IMR-90 (cell line): ENCODE results near the gene HCK. TPM values are rescaled to one million over a fixed set of nuclear protein-coding genes. Genes with fewer than 3 reads are reported as not detected.
A peak's percentile ranks its signal among the peaks of the same experiment; 100 is the strongest.

ENCODE experiments used
- ATAC-seq: fragments of 200-7000 bp; cut with Tn5 transposase; 2 replicates; pipeline ENCODE4 v1.9.1; 2020; ENCODE audit warnings: low read depth, mild to moderate bottlenecking, moderate library complexity
- BruUV-seq: library from RNA; stranded (reverse); fragments of 400-500 nt; replicated peaks from 2 replicates; lab custom pipeline; 2021; lab: Mats Ljungman, UMichigan
- CTCF ChIA-PET: fragments of 300-600 bp; formaldehyde crosslinking; extraction: SDS; loops from one replicate; lab custom pipeline; 2021; ENCODE audit warnings: antibody characterized with exemption; lab: Yijun Ruan, JAX
- POLR2A ChIA-PET: fragments of 300-600 bp; sonication (Branson Sonifier 250); formaldehyde crosslinking; loops from one replicate; lab custom pipeline; 2022; ENCODE audit warnings: antibody characterized with exemption; ENCODE audit not compliant: unreplicated experiment; lab: Charles Lee
- DNase-seq: peaks from one replicate; pipeline ENCODE4 v3.0.0; 2013
- H2AFZ ChIP-seq: replicated peaks from 2 replicates; pipeline ENCODE3; 2013; ENCODE audit warnings: low read length, mild to moderate bottlenecking; ENCODE audit not compliant: poor library complexity
- H2AK5ac ChIP-seq: 2 replicates; pipeline ENCODE4 v1.6.1; 2013; ENCODE audit warnings: low read depth, low read length, inconsistent platforms
- H2AK9ac ChIP-seq: replicated peaks from 2 replicates; pipeline ENCODE3; 2013; ENCODE audit warnings: mild to moderate bottlenecking, low read depth, low read length, moderate library complexity; ENCODE audit not compliant: poor library complexity
- H2BK120ac ChIP-seq: 2 replicates; pipeline ENCODE4 v1.6.1; 2013; ENCODE audit warnings: low read depth, low read length, inconsistent platforms
- H2BK15ac ChIP-seq: 3 replicates; pipeline ENCODE4 v1.6.1; 2013; ENCODE audit warnings: low read depth, low read length, inconsistent platforms
- H2BK20ac ChIP-seq: 2 replicates; pipeline ENCODE4 v1.6.1; 2013; ENCODE audit warnings: low read depth, mild to moderate bottlenecking, inconsistent platforms, low read length, moderate library complexity
- H2BK5ac ChIP-seq: 2 replicates; pipeline ENCODE4 v1.6.1; 2013; ENCODE audit warnings: mild to moderate bottlenecking, low read depth, low read length, inconsistent platforms; ENCODE audit not compliant: poor library complexity, severe bottlenecking
- H3K14ac ChIP-seq: replicated peaks from 2 replicates; pipeline ENCODE4 v1.6.1; 2013; ENCODE audit warnings: low read depth, low read length, inconsistent platforms
- H3K18ac ChIP-seq: 2 replicates; pipeline ENCODE4 v1.6.1; 2013; ENCODE audit warnings: low read depth, low read length, control low read depth
- H3K23ac ChIP-seq: 2 replicates; pipeline ENCODE4 v1.6.1; 2013; ENCODE audit warnings: low read depth, low read length, inconsistent platforms
- H3K27ac ChIP-seq: 2 replicates; pipeline ENCODE4 v1.5.1; 2013; ENCODE audit warnings: mild to moderate bottlenecking, control low read depth, low read length; ENCODE audit not compliant: insufficient read depth
- H3K27me3 ChIP-seq: 2 replicates; pipeline ENCODE4 v1.6.1; 2013; ENCODE audit warnings: low read length; ENCODE audit not compliant: control insufficient read depth, insufficient read depth
- H3K36me3 ChIP-seq: 2 replicates; pipeline ENCODE4 v1.6.1; 2013; ENCODE audit warnings: low read length, mixed read lengths; ENCODE audit not compliant: control insufficient read depth, insufficient read depth
- H3K4ac ChIP-seq: 2 replicates; pipeline ENCODE4 v1.6.1; 2013; ENCODE audit warnings: low read depth, low read length, inconsistent platforms
- H3K4me1 ChIP-seq: 2 replicates; pipeline ENCODE4 v1.6.1; 2013; ENCODE audit warnings: low read length, mixed read lengths; ENCODE audit not compliant: control insufficient read depth, insufficient read depth
- H3K4me2 ChIP-seq: 2 replicates; pipeline ENCODE4 v1.6.1; 2013; ENCODE audit warnings: low read depth, mild to moderate bottlenecking, control low read depth, low read length, moderate library complexity
- H3K4me3 ChIP-seq: 2 replicates; pipeline ENCODE4 v1.5.1; 2013; ENCODE audit warnings: low read depth, mild to moderate bottlenecking, control low read depth, low read length, moderate library complexity; ENCODE audit not compliant: insufficient read depth
- H3K56ac ChIP-seq: 2 replicates; pipeline ENCODE4 v1.6.1; 2013; ENCODE audit warnings: low read length, inconsistent platforms; ENCODE audit not compliant: insufficient read depth; ENCODE audit errors: extremely low read depth
- H3K79me1 ChIP-seq, 2 experiments: 2 replicates each; pipeline ENCODE4 v1.6.1; 2013; ENCODE audit warnings: low read length in 2 of 2, inconsistent platforms in 1 of 2, low read depth in 1 of 2
- H3K9ac ChIP-seq: 2 replicates; pipeline ENCODE4 v1.6.1; 2013; ENCODE audit warnings: low read depth, low read length, control low read depth
- H3K9me1 ChIP-seq: 2 replicates; pipeline ENCODE4 v1.6.1; 2013; ENCODE audit warnings: low read length, inconsistent platforms; ENCODE audit not compliant: insufficient read depth
- H3K9me3 ChIP-seq: 2 replicates; pipeline ENCODE4 v1.6.1; 2013; ENCODE audit warnings: low read length; ENCODE audit not compliant: control insufficient read depth, insufficient read depth
- H4K20me1 ChIP-seq: 2 replicates; pipeline ENCODE4 v1.6.1; 2013; ENCODE audit warnings: low read length, inconsistent platforms; ENCODE audit not compliant: insufficient read depth
- H4K5ac ChIP-seq: 2 replicates; pipeline ENCODE4 v1.6.1; 2013; ENCODE audit warnings: mild to moderate bottlenecking, low read depth, low read length, control low read depth
- H4K8ac ChIP-seq, 2 experiments: 2 replicates each; pipeline ENCODE4 v1.6.1; 2013; ENCODE audit warnings: low read depth in 2 of 2, low read length in 2 of 2, control low read depth in 1 of 2, inconsistent platforms in 1 of 2
- H4K91ac ChIP-seq: 2 replicates; pipeline ENCODE4 v1.6.1; 2013; ENCODE audit warnings: low read depth, low read length, inconsistent platforms; ENCODE audit not compliant: insufficient read depth
- BHLHE40 ChIP-seq: fragments of 150-350 bp; IDR thresholded peaks from 2 replicates; pipeline ENCODE4 v1.6.1; 2016; ENCODE audit warnings: mild to moderate bottlenecking, low read depth, low read length
- CEBPB ChIP-seq: IDR thresholded peaks from 2 replicates; pipeline ENCODE4 v1.6.1; 2012; ENCODE audit warnings: low read depth, low read length, improper control_type of control experiment
- CHD1 ChIP-seq: IDR thresholded peaks from 2 replicates; pipeline ENCODE4 v1.6.1; 2012; ENCODE audit warnings: low read depth, low read length, improper control_type of control experiment
- FOS ChIP-seq: fragments of 150-350 bp; IDR thresholded peaks from 2 replicates; pipeline ENCODE4 v1.6.1; 2016; ENCODE audit warnings: low read depth, low read length
- MAFK ChIP-seq: IDR thresholded peaks from 2 replicates; pipeline ENCODE4 v1.6.1; 2012; ENCODE audit warnings: low read depth, low read length, improper control_type of control experiment
- MAZ ChIP-seq: IDR thresholded peaks from 2 replicates; pipeline ENCODE4 v1.6.1; 2012; ENCODE audit warnings: low read depth, mild to moderate bottlenecking, low read length, improper control_type of control experiment, moderate library complexity, borderline replicate concordance
- MXI1 ChIP-seq: IDR thresholded peaks from 2 replicates; pipeline ENCODE4 v1.6.1; 2012; ENCODE audit warnings: low read depth, mild to moderate bottlenecking, low read length, moderate library complexity, borderline replicate concordance
- NFE2L2 ChIP-seq: fragments of 150-350 bp; IDR thresholded peaks from 2 replicates; pipeline ENCODE4 v1.6.1; 2016; ENCODE audit warnings: low read depth, mild to moderate bottlenecking, low read length
- POLR2A ChIP-seq: IDR thresholded peaks from 2 replicates; pipeline ENCODE4 v1.6.1; 2012; ENCODE audit warnings: mild to moderate bottlenecking, low read depth, low read length
- RAD21 ChIP-seq: IDR thresholded peaks from 2 replicates; pipeline ENCODE4 v1.6.1; 2012; ENCODE audit warnings: low read length, improper control_type of control experiment
- RCOR1 ChIP-seq: IDR thresholded peaks from 2 replicates; pipeline ENCODE4 v1.6.1; 2012; ENCODE audit warnings: mild to moderate bottlenecking, low read length, improper control_type of control experiment; ENCODE audit not compliant: insufficient replicate concordance
- SMC3 ChIP-seq: fragments of 150-350 bp; IDR thresholded peaks from 2 replicates; pipeline ENCODE4 v1.6.1; 2016; ENCODE audit warnings: low read depth, mild to moderate bottlenecking, antibody characterized with exemption, low read length, moderate library complexity
- WGBS, 2 experiments: methylation state at CpG; one replicate each; pipeline versions ENCODE4 v1.1.5 to v1.1.7; 2013; ENCODE audit warnings: missing lambda C conversion rate in 2 of 2; ENCODE audit not compliant: insufficient read length in 1 of 2; ENCODE audit errors: extremely low coverage in 2 of 2; 5-methylcytosine and 5-hydroxymethylcytosine counted together
- dilution Hi-C: fragments of 300-500 bp; cut with HindIII; formaldehyde crosslinking; loops from one replicate; pipeline ENCODE4 v1.14.3; 2018; ENCODE audit warnings: low sequenced_read_pairs; ENCODE audit not compliant: unreplicated experiment
- in situ Hi-C: fragments of 300-500 bp; cut with MboI; formaldehyde crosslinking; loops from 3 replicates; pipeline ENCODE4 v1.14.3; 2019; ENCODE audit warnings: low sequenced_read_pairs, inconsistent platforms, mixed read lengths
- intact Hi-C: fragments of 100-400 bp; cut with micrococcal nuclease; formaldehyde crosslinking; loops from 2 replicates; pipeline ENCODE4 v1.10.0; 2022
- polyA plus RNA-seq, 3 experiments: library from polyadenylated mRNA; depleted of rRNA; stranded (reverse); fragments of >200 nt; gene quantifications; 2 replicates each; pipeline ENCODE4 v1.2.3, GENCODE V29; 2012; ENCODE audit warnings: low replicate concordance in 1 of 3
- total RNA-seq: library from RNA; depleted of rRNA; stranded (reverse); fragments of >200 nt; gene quantifications from 2 replicates; pipeline ENCODE4 v1.2.3, GENCODE V29; 2012
- TF ChIP-seq, protein P1 (sequence below): conservative IDR thresholded peaks from 2 replicates; pipeline ENCODE4 v1.5.1; 2012; ENCODE audit warnings: mild to moderate bottlenecking, low read depth, low read length, improper control_type of control experiment
- TF ChIP-seq, protein P2 (sequence below): fragments of 150-350 bp; IDR thresholded peaks from 2 replicates; pipeline ENCODE4 v1.6.1; 2017; ENCODE audit warnings: mild to moderate bottlenecking, antibody characterized with exemption, low read length, low read depth
- TF ChIP-seq, protein P3 (sequence below): fragments of 150-350 bp; IDR thresholded peaks from 2 replicates; pipeline ENCODE4 v1.6.1; 2016; ENCODE audit warnings: low read depth, mild to moderate bottlenecking, low read length, moderate library complexity, borderline replicate concordance

HCK gene
- total and polyA plus RNA-seq, 2 of the 4 experiments (the other 2 are of a cell fraction) = not detected

DNA sequence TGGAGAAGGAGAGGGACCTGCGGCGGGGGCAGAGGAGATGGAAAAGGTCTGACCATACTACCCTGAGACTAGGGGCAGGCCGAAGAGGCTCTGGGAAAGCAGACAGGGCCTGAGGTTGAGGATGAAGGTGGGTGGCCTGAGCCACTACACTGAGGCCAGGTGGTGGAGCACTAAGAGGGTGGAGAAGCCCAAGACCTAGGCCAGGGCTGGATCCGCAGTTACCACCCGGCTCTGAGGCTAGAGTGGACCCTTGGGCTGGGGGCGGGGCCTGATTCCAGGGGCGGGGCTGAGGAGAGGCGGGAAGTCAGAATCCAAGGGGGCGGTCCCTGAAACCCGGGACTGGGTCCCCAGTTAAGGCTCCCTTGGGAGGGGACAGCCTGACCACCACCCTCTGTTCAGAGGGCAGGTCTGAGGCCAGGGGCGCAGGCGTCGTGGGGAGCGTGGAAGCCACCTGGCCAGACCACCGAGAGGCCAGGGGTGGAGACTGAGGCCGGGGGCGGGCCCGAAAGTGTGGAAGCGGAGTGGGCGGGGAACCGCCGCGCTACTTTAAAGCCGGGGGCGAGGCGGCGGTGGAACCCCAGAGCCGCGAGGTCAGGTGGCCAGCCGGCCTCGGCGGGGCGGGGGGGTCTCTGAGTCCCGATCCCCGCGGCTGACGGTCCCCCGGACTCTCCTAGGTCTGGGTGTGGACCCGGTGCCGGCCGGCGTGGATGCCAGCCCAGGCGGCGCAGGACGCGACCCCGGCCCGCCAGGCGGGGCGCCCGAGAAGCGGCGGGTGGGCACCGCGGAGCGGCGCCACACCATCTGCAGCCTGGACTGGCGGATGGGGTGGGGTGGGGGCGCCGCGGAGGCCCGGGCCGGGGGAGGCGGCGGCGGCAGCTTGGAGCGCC is 33.5 kb upstream of the HCK start:
- Histone ChIP-seq H3K79me1 (no peaks in the 10 kb centered on the region), H3K23ac (no peak overlapping the region), H3K27ac (no peak overlapping the region), H3K4me2 (no peak overlapping the region), H2AK9ac (no peak overlapping the region), H2BK20ac (no peak overlapping the region), H3K27me3 (peaks cover 65% of the 10 kb centered on the region), H3K56ac (no peak overlapping the region), H3K4me1 (no peaks in the 10 kb centered on the region), H3K4me3 (no peak overlapping the region), H3K36me3 (no peaks in the 10 kb centered on the region), H3K9me3 (peaks cover 2% of the 10 kb centered on the region; the same call in 1 of the 2 replicates), H3K9me1 (no peaks in the 10 kb centered on the region), H2BK120ac (no peak overlapping the region), H2BK5ac (no peak overlapping the region), H2AK5ac (no peak overlapping the region), H4K91ac (no peak overlapping the region), H2BK15ac (no peak overlapping the region), H4K20me1 (no peaks in the 10 kb centered on the region), H4K8ac (no peak overlapping the region), H3K18ac (no peak overlapping the region), H3K14ac (no peak overlapping the region), H4K5ac (no peak overlapping the region), H2AFZ (peak overlapping the region; percentile 86), H3K9ac (no peak overlapping the region), H3K4ac (no peak overlapping the region)
- in situ Hi-C loops (no loop called here), dilution Hi-C loops (no loop called here), intact Hi-C loops (no loop called here)
- ChIA-PET POLR2A (no interaction called here), CTCF (no interaction called here)
- DNase-seq = no peak
- peak; percentile 40 for ATAC-seq
- no TSS peak for BruUV-seq
- 1% methylated on average over 44 of the region's 67 CpGs; no CpG with 5 or more reads in 1 of the 2 experiments for WGBS, 2 experiments
- TF ChIP-seq SMC3 (no peak), RCOR1 (no peak), MXI1 (no peak), BHLHE40 (no peak), CHD1 (no peak), MAFK (no peak), RAD21 (no peak), CEBPB (no peak), FOS (no peak), MAZ (no peak), NFE2L2 (no peak), POLR2A (no peak)
- TF ChIP-seq, protein P1, sequence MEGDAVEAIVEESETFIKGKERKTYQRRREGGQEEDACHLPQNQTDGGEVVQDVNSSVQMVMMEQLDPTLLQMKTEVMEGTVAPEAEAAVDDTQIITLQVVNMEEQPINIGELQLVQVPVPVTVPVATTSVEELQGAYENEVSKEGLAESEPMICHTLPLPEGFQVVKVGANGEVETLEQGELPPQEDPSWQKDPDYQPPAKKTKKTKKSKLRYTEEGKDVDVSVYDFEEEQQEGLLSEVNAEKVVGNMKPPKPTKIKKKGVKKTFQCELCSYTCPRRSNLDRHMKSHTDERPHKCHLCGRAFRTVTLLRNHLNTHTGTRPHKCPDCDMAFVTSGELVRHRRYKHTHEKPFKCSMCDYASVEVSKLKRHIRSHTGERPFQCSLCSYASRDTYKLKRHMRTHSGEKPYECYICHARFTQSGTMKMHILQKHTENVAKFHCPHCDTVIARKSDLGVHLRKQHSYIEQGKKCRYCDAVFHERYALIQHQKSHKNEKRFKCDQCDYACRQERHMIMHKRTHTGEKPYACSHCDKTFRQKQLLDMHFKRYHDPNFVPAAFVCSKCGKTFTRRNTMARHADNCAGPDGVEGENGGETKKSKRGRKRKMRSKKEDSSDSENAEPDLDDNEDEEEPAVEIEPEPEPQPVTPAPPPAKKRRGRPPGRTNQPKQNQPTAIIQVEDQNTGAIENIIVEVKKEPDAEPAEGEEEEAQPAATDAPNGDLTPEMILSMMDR = no peak
- TF ChIP-seq, protein P2, sequence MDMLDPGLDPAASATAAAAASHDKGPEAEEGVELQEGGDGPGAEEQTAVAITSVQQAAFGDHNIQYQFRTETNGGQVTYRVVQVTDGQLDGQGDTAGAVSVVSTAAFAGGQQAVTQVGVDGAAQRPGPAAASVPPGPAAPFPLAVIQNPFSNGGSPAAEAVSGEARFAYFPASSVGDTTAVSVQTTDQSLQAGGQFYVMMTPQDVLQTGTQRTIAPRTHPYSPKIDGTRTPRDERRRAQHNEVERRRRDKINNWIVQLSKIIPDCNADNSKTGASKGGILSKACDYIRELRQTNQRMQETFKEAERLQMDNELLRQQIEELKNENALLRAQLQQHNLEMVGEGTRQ = no peak
- TF ChIP-seq, protein P3, sequence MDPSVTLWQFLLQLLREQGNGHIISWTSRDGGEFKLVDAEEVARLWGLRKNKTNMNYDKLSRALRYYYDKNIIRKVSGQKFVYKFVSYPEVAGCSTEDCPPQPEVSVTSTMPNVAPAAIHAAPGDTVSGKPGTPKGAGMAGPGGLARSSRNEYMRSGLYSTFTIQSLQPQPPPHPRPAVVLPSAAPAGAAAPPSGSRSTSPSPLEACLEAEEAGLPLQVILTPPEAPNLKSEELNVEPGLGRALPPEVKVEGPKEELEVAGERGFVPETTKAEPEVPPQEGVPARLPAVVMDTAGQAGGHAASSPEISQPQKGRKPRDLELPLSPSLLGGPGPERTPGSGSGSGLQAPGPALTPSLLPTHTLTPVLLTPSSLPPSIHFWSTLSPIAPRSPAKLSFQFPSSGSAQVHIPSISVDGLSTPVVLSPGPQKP = no peak
